HUES48 (cell line): ENCODE data around the gene VAMP2.
A peak's percentile ranks its signal among the peaks of the same experiment; 100 is the strongest.

ENCODE experiments used
- H3K27ac ChIP-seq: one replicate; pipeline ENCODE4 v1.7.0; 2013; ENCODE audit warnings: low read depth, low read length, inconsistent platforms
- H3K27me3 ChIP-seq: 2 replicates; pipeline ENCODE4 v1.6.1; 2013; ENCODE audit warnings: mild to moderate bottlenecking, low read length; ENCODE audit not compliant: control insufficient read depth, insufficient read depth
- H3K36me3 ChIP-seq: 2 replicates; pipeline ENCODE4 v1.6.1; 2013; ENCODE audit warnings: low read length; ENCODE audit not compliant: control insufficient read depth, insufficient read depth
- H3K4me1 ChIP-seq: 2 replicates; pipeline ENCODE4 v1.6.1; 2013; ENCODE audit warnings: mild to moderate bottlenecking, low read length; ENCODE audit not compliant: control insufficient read depth, insufficient read depth
- H3K4me3 ChIP-seq: 2 replicates; pipeline ENCODE4 v1.5.1; 2013; ENCODE audit warnings: mild to moderate bottlenecking, low read depth, low read length
- H3K9ac ChIP-seq: 2 replicates; pipeline ENCODE4 v1.6.1; 2013; ENCODE audit warnings: mild to moderate bottlenecking, low read depth, low read length, moderate library complexity
- H3K9me3 ChIP-seq: 2 replicates; pipeline ENCODE4 v1.6.1; 2013; ENCODE audit warnings: low read length; ENCODE audit not compliant: control insufficient read depth, insufficient read depth

VAMP2 gene

GRCh38 chr17:8117980-8118768 lies 44.6 kb downstream of the VAMP2 start, which contains the start of gene ALOXE3:
Gene ALOXE3 (minus strand): TSS chr17:8118514. CDS start chr17:8117990, 524 bp downstream.
- Histone ChIP-seq H3K27ac (no peak within 1 kb of the TSS), H3K9ac (no peak within 1 kb of the TSS), H3K4me1 (peaks cover 9% of the 10 kb centered on the region; the same call in 1 of the 2 replicates), H3K27me3 (peaks cover 53% of the 10 kb centered on the region), H3K36me3 (no peaks in the 10 kb centered on the region), H3K9me3 (no peaks in the 10 kb centered on the region), H3K4me3 (peak within 1 kb of the TSS; percentile 88)

- peak overlapping the region; percentile 88 for H3K4me3 ChIP-seq
- peaks cover 5% of the 10 kb centered on the region; the same call in 1 of the 2 replicates for H3K4me1 ChIP-seq
- peaks cover 52% of the 10 kb centered on the region for H3K27me3 ChIP-seq
- no peak overlapping the region for H3K27ac ChIP-seq
- no peaks in the 10 kb centered on the region for H3K9me3 ChIP-seq
- H3K36me3 ChIP-seq: no peaks in the 10 kb centered on the region
- no peak overlapping the region for H3K9ac ChIP-seq
These were observed 45.3 kb downstream of the VAMP2 start for GRCh38 chr17:8117367-8117979.

- no peaks in the 10 kb centered on the region for H3K9me3 ChIP-seq
- peaks cover 56% of the 10 kb centered on the region for H3K27me3 ChIP-seq
- H3K4me3 ChIP-seq: no peak overlapping the region
- H3K9ac ChIP-seq: no peak overlapping the region
- H3K27ac ChIP-seq: no peak overlapping the region
- no peaks in the 10 kb centered on the region for H3K36me3 ChIP-seq
- H3K4me1 ChIP-seq: peaks cover 5% of the 10 kb centered on the region; the same call in 1 of the 2 replicates
These were observed 46.0 kb downstream of the VAMP2 start for GRCh38 chr17:8116776-8117175.

- H3K9me3 ChIP-seq: no peaks in the 10 kb centered on the region
- no peak overlapping the region for H3K9ac ChIP-seq
- no peak overlapping the region for H3K27ac ChIP-seq
- H3K4me1 ChIP-seq: no peaks in the 10 kb centered on the region
- peaks cover 63% of the 10 kb centered on the region for H3K27me3 ChIP-seq
- no peaks in the 10 kb centered on the region for H3K36me3 ChIP-seq
- no peak overlapping the region for H3K4me3 ChIP-seq
These were observed 51.8 kb downstream of the VAMP2 start for GRCh38 chr17:8110907-8111306.

GRCh38 chr17:8110456-8110804 lies 52.3 kb downstream of the VAMP2 start:
- H3K36me3 ChIP-seq: no peaks in the 10 kb centered on the region
- no peak overlapping the region for H3K27ac ChIP-seq
- H3K4me3 ChIP-seq: peak overlapping the region; percentile 71; the same call in 1 of the 2 replicates
- H3K27me3 ChIP-seq: peaks cover 58% of the 10 kb centered on the region
- H3K4me1 ChIP-seq: no peaks in the 10 kb centered on the region
- H3K9ac ChIP-seq: no peak overlapping the region
- H3K9me3 ChIP-seq: no peaks in the 10 kb centered on the region

- H3K27ac ChIP-seq: no peak overlapping the region
- H3K4me1 ChIP-seq: no peaks in the 10 kb centered on the region
- no peaks in the 10 kb centered on the region for H3K36me3 ChIP-seq
- H3K4me3 ChIP-seq: peak overlapping the region; percentile 71
- peaks cover 52% of the 10 kb centered on the region for H3K27me3 ChIP-seq
- no peaks in the 10 kb centered on the region for H3K9me3 ChIP-seq
- H3K9ac ChIP-seq: no peak overlapping the region
These were observed 52.9 kb downstream of the VAMP2 start for GRCh38 chr17:8109661-8110455.
